Suprapubic skin (tissue), 4 donors: ENCODE results near the gene HOXC4.

Source experiments
- POLR2A ChIP-seq, 2 donors: fragments of 450-650 bp; IDR thresholded peaks; one replicate each; pipeline ENCODE4 v1.6.1; 2017; ENCODE audit warnings: antibody characterized with exemption in 2 of 2, mild to moderate bottlenecking in 2 of 2, moderate library complexity in 2 of 2
- POLR2AphosphoS5 ChIP-seq, 3 donors: sonication (generic); formaldehyde crosslinking; IDR thresholded peaks; one replicate each; pipeline ENCODE4 v1.6.1; 2017; ENCODE audit warnings: antibody characterized with exemption in 3 of 3
- TF ChIP-seq, protein P1 (sequence below), 2 donors: fragments of 200-600 bp in 1 of 2; fragments of 450-650 bp in 1 of 2; sonication (generic) in 1 of 2; IDR thresholded peaks; one replicate each; pipeline ENCODE4 v1.5.1; 2016 to 2019; ENCODE audit warnings: antibody characterized with exemption in 2 of 2, mild to moderate bottlenecking in 1 of 2, moderate library complexity in 1 of 2

DNA sequence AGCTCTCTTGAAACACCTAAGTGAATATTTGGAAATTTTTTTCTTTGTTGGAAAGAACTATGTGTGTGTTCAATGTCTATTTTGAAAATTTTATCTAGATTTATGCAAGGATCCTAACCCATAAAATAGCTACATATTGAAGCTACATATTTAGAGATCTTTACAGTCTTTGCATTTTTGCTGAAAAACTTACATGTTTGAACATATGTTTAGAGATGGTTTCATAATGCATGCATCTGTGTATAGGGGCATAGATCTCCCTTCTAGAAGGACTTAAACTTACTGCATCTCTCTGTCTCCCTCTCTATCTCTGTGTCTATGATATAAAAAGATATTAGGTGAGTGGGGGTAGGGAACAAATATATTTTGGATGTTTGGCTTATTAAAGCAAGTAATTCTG, 8.2 kb upstream of the HOXC4 start:
- TF ChIP-seq POLR2A (IDR thresholded peaks at IDR 0.05) (no peak), POLR2AphosphoS5 (IDR thresholded peaks at IDR 0.05) (no peak)
- TF ChIP-seq, protein P1, sequence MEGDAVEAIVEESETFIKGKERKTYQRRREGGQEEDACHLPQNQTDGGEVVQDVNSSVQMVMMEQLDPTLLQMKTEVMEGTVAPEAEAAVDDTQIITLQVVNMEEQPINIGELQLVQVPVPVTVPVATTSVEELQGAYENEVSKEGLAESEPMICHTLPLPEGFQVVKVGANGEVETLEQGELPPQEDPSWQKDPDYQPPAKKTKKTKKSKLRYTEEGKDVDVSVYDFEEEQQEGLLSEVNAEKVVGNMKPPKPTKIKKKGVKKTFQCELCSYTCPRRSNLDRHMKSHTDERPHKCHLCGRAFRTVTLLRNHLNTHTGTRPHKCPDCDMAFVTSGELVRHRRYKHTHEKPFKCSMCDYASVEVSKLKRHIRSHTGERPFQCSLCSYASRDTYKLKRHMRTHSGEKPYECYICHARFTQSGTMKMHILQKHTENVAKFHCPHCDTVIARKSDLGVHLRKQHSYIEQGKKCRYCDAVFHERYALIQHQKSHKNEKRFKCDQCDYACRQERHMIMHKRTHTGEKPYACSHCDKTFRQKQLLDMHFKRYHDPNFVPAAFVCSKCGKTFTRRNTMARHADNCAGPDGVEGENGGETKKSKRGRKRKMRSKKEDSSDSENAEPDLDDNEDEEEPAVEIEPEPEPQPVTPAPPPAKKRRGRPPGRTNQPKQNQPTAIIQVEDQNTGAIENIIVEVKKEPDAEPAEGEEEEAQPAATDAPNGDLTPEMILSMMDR (IDR thresholded peaks at IDR 0.05), result no peak
